Measurements from ENCODE around the gene ATP11A. TPM values are rescaled to one million over a fixed set of nuclear protein-coding genes. Genes with fewer than 3 reads are reported as not detected.

The ATP11A gene
- total RNA-seq, 2 donors from 2014 or later = 10.9 to 89.3 TPM

DNA sequence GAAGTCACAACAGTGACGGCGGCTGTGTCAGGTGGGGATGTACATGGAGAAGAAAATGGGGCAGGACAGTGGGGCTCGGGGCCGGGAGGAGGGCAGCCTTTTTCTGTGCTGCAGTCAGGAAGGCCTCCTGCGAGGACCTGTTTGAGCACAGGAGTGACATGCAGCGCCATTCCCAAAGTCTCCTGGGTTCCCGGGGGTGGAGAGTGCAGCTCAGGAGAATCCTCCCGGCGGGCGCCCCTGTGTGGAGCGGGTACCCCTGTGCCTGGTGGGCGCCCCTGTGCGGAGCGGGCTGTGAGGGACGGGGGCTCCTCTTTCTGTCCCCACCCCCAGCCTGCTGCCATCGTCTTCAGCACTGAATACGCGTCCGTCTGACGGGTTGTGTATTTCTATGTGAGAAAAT lies 62.4 kb downstream of the ATP11A start:
- 83% methylated on average over 20 of the region's 20 CpGs for WGBS
- Histone ChIP-seq H3K4me1 (replicated peaks) (no peaks in the 10 kb centered on the region), H3K27ac (no peak overlapping the region), H3K4me3 (no peak overlapping the region), H3K36me3 (no peaks in the 10 kb centered on the region), H3K9me3 (no peaks in the 10 kb centered on the region), H3K27me3 (replicated peaks; ENCODE audit: insufficient read depth) (no peaks in the 10 kb centered on the region)
- no peak for DNase-seq (ENCODE audit: low spot score)
- intact Hi-C loops (cut with DNase I) = no loop called here
- TF ChIP-seq POLR2A (IDR thresholded peaks at IDR 0.05) = no peak
- TF ChIP-seq POLR2AphosphoS5 (IDR thresholded peaks at IDR 0.05) = no peak
- TF ChIP-seq, protein P1, sequence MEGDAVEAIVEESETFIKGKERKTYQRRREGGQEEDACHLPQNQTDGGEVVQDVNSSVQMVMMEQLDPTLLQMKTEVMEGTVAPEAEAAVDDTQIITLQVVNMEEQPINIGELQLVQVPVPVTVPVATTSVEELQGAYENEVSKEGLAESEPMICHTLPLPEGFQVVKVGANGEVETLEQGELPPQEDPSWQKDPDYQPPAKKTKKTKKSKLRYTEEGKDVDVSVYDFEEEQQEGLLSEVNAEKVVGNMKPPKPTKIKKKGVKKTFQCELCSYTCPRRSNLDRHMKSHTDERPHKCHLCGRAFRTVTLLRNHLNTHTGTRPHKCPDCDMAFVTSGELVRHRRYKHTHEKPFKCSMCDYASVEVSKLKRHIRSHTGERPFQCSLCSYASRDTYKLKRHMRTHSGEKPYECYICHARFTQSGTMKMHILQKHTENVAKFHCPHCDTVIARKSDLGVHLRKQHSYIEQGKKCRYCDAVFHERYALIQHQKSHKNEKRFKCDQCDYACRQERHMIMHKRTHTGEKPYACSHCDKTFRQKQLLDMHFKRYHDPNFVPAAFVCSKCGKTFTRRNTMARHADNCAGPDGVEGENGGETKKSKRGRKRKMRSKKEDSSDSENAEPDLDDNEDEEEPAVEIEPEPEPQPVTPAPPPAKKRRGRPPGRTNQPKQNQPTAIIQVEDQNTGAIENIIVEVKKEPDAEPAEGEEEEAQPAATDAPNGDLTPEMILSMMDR (IDR thresholded peaks at IDR 0.05) = no peak

GRCh38 chr13:112752711-112753541 lies 63.1 kb downstream of the ATP11A start:
- WGBS = 36% methylated on average over 24 of the region's 24 CpGs
- H3K4me1 ChIP-seq (replicated peaks) = no peaks in the 10 kb centered on the region
- no peak overlapping the region for H3K4me3 ChIP-seq
- H3K27ac ChIP-seq = peak overlapping the region in 1 of 2 donors; percentile 18
- H3K9me3 ChIP-seq = no peaks in the 10 kb centered on the region
- no peak for DNase-seq (ENCODE audit: low spot score)
- no peaks in the 10 kb centered on the region for H3K36me3 ChIP-seq
- TF ChIP-seq POLR2AphosphoS5 (IDR thresholded peaks at IDR 0.05) (no peak), POLR2A (IDR thresholded peaks at IDR 0.05) (no peak)
- TF ChIP-seq, protein P1 (IDR thresholded peaks at IDR 0.05) = no peak
- intact Hi-C loops (cut with DNase I) = no loop called here
- no peaks in the 10 kb centered on the region for H3K27me3 ChIP-seq (replicated peaks; ENCODE audit: insufficient read depth)

DNA sequence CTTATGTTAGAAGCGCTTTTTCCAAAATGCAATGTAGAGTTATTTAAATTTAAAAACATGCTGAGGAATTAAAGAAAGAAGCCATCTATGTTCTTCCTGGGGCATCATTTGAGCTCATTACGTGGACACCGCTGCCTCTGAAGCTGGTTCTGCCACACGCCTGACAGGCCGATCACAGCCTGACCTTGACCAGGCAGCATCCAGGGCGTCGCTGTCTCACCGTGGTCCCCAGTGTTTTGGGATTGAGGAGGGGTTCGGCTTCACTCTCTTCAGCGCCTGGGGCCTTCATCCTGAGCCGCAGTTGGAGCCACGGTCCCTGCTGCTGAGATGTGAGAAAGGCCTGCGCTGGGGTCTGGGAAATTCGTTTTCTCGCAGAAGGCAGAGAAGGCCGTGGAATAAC lies 64.0 kb downstream of the ATP11A start:
- WGBS = 84% methylated on average over 16 of the region's 16 CpGs
- Histone ChIP-seq H3K36me3 (no peaks in the 10 kb centered on the region), H3K27me3 (replicated peaks; ENCODE audit: insufficient read depth) (no peaks in the 10 kb centered on the region), H3K4me1 (replicated peaks) (no peaks in the 10 kb centered on the region), H3K4me3 (no peak overlapping the region), H3K9me3 (no peaks in the 10 kb centered on the region), H3K27ac (no peak overlapping the region)
- TF ChIP-seq POLR2AphosphoS5 (IDR thresholded peaks at IDR 0.05) (no peak), POLR2A (IDR thresholded peaks at IDR 0.05) (no peak)
- TF ChIP-seq, protein P1 (IDR thresholded peaks at IDR 0.05) = no peak
- intact Hi-C loops (cut with DNase I) = no loop called here
- no peak for DNase-seq (ENCODE audit: low spot score)

GRCh38 chr13:112754281-112755025 lies 64.6 kb downstream of the ATP11A start:
- TF ChIP-seq POLR2AphosphoS5 (IDR thresholded peaks at IDR 0.05) (no peak), POLR2A (IDR thresholded peaks at IDR 0.05) (no peak)
- TF ChIP-seq, protein P1 (IDR thresholded peaks at IDR 0.05) = no peak
- DNase-seq (ENCODE audit: low spot score) = no peak
- 93% methylated on average over 25 of the region's 29 CpGs for WGBS
- no peaks in the 10 kb centered on the region for H3K4me1 ChIP-seq (replicated peaks)
- no peak overlapping the region for H3K4me3 ChIP-seq
- no peaks in the 10 kb centered on the region for H3K36me3 ChIP-seq
- H3K27ac ChIP-seq = no peak overlapping the region
- H3K27me3 ChIP-seq (replicated peaks; ENCODE audit: insufficient read depth) = no peaks in the 10 kb centered on the region
- intact Hi-C loops (cut with DNase I) = no loop called here
- H3K9me3 ChIP-seq = no peaks in the 10 kb centered on the region
